Prostate gland (tissue), 2 donors: Measurements from ENCODE around the gene RYR2. TPM values are rescaled to one million over a fixed set of nuclear protein-coding genes. Genes with fewer than 3 reads are reported as not detected.
"Not testable (repeated sequence)": the region's sequence is repeated elsewhere in the genome, so short reads cannot be mapped to it uniquely, and the experiment has no call there.

ENCODE experiments used
- DNase-seq: peaks from one replicate; pipeline ENCODE4 v3.0.0-alpha.2; 2019; ENCODE audit warnings: low spot score
- H3K27ac ChIP-seq, 2 donors: fragments of 200-600 bp; sonication (generic); 2 replicates each; pipeline ENCODE4 v1.5.1; 2017 to 2019
- H3K27me3 ChIP-seq: fragments of 200-600 bp; sonication (generic); replicated peaks from 2 replicates; pipeline ENCODE4 v1.5.1; 2019; ENCODE audit not compliant: insufficient read depth
- H3K36me3 ChIP-seq, 2 donors: fragments of 200-600 bp; sonication (generic); 1 replicate in 1 of 2; 2 replicates in 1 of 2; pipeline versions ENCODE4 v1.5.1 to v1.8.1; 2017 to 2019
- H3K4me1 ChIP-seq: fragments of 200-600 bp; sonication (generic); replicated peaks from 2 replicates; pipeline ENCODE4 v1.5.1; 2019
- H3K4me3 ChIP-seq, 2 donors: fragments of 200-600 bp; sonication (generic); 2 replicates each; pipeline ENCODE4 v1.5.1; 2017 to 2019
- H3K9me3 ChIP-seq: fragments of 200-600 bp; sonication (generic); 2 replicates; pipeline ENCODE4 v1.5.1; 2017
- CTCF ChIP-seq, 4 experiments: fragments of 200-600 bp in 2 of 4; fragments of 450-650 bp in 2 of 4; sonication (generic) in 2 of 4; IDR thresholded peaks; 1 replicate in 3 of 4; 2 replicates in 1 of 4; pipeline ENCODE4 v1.5.1; 2016 to 2019; ENCODE audit warnings: antibody characterized with exemption in 4 of 4, mild to moderate bottlenecking in 2 of 4, moderate library complexity in 2 of 4
- POLR2A ChIP-seq: fragments of 450-650 bp; IDR thresholded peaks from one replicate; pipeline ENCODE4 v1.6.1; 2016; ENCODE audit warnings: antibody characterized with exemption, mild to moderate bottlenecking
- POLR2AphosphoS5 ChIP-seq: sonication (generic); formaldehyde crosslinking; IDR thresholded peaks from one replicate; pipeline ENCODE4 v1.6.1; 2017; ENCODE audit warnings: antibody characterized with exemption
- WGBS: methylation state at CpG from one replicate; pipeline ENCODE4 v1.1.5; 2018; 5-methylcytosine and 5-hydroxymethylcytosine counted together
- intact Hi-C: fragments of 100-400 bp; cut with DNase I; formaldehyde crosslinking; loops from one replicate; pipeline ENCODE4 v1.14.2; 2022
- total RNA-seq, 2 donors: library from RNA; depleted of rRNA; stranded (reverse); fragments of >200 nt; gene quantifications; one replicate each; pipeline ENCODE4 v1.1.0, GENCODE V29; 2016

RYR2 gene
- total RNA-seq, 2 donors from 2014 or later, result 2.9 to 6.7 TPM

DNA sequence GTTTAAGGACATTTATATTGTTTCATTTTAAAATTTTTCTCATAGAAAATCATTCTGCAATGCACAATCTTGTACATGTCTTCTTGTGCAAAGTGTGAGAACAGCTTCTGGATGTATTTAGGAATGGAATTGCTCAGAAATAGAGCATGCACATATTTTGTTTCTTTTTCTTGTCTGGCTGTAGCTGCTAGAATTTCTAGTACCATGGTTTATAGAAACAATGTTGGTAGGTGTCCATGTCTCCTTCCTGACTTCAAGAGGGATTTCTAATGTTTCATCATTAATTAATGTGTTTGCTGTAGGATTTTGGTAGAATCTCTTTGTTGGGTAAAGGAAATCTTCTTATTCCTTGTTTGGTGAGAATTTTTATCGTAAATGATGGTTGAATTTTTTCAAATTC, 99.0 kb downstream of the RYR2 start:
- 71% methylated on average over 1 of the region's 1 CpG for WGBS
- Histone ChIP-seq H3K36me3 (no peaks in the 10 kb centered on the region), H3K4me1 (no peaks in the 10 kb centered on the region), H3K9me3 (no peaks in the 10 kb centered on the region), H3K4me3 (no peak overlapping the region), H3K27ac (no peak overlapping the region), H3K27me3 (no peaks in the 10 kb centered on the region)
- intact Hi-C loops, result loop anchor here (10.0 kb wide), 1 partner anchor 174 kb away; no protein-coding TSS in a partner anchor
- TF ChIP-seq CTCF (IDR thresholded peaks at IDR 0.05), result no peak
- no peak for TF ChIP-seq POLR2A
- no peak for TF ChIP-seq POLR2AphosphoS5
- DNase-seq, result no peak

DNA sequence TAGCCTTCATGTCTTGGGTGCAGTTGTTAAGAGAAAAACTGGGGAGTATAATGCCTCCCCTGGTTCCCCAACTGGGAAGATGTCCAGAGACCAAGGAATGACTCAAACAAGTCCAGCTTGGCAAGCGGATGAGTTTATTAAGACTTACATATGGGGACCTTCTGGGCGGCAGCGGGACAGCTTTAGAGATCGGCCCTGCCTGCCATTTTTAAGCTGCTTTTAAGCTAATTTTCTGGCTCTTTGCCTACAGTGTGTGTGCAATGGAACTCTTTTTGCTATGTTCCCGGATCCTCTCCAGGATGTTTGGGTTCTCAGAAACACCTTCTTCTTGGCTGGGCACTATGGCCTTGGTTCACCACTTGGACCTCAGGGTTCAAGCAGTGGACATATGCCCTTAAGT, 99.5 kb downstream of the RYR2 start:
- no peak for DNase-seq
- Histone ChIP-seq H3K27me3 (no peaks in the 10 kb centered on the region), H3K36me3 (no peaks in the 10 kb centered on the region), H3K4me1 (no peaks in the 10 kb centered on the region), H3K9me3 (no peaks in the 10 kb centered on the region), H3K27ac (peak overlapping the region in 1 of 2 donors; percentile 30), H3K4me3 (no peak overlapping the region)
- 59% methylated on average over 5 of the region's 5 CpGs for WGBS
- intact Hi-C loops, result loop anchor here (10.0 kb wide), 1 partner anchor 173 kb away; no protein-coding TSS in a partner anchor
- no peak for TF ChIP-seq POLR2A
- no peak for TF ChIP-seq POLR2AphosphoS5
- no peak for TF ChIP-seq CTCF (IDR thresholded peaks at IDR 0.05)

DNA sequence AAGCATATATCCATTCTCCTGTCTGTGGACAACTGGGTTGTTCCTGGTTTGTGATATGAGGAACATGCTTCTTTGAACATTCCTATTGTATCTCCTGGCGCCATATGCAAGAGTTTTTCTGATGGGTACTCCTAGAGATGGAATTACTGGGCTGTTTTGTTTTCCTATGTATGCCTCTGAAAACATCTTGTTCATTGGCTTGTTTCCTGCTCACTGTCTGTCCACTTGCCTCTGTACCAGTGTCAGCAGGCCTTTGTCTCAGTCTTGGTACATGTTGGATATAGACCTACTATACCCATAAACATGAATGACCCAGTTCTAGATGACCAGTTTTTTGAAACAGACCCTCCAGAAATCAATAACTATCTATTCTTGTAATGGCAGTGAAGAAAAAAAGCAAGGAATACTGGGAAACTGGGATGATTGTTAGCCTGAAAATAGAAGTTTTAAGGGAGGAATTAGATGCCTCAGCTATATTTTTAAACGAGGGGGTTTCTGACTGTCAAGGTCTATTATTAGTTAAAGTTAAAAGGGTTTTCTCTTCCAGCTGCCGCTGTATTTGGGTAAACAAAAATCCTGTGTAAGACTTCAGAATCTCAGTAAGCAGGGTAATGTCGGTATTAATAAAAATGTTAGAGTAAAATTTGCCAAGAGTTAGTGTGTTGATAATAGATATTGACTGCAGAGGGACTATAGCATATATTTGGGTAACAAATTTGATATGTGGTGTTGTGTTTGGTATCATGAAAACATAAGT, 103.6 kb downstream of the RYR2 start:
- intact Hi-C loops, result loop anchor here (10.0 kb wide), 1 partner anchor 169 kb away; no protein-coding TSS in a partner anchor
- H3K27me3 ChIP-seq, result no peaks in the 10 kb centered on the region
- WGBS, result 52% methylated on average over 4 of the region's 4 CpGs
- H3K4me3 ChIP-seq, result no peak overlapping the region
- H3K27ac ChIP-seq, result no peak overlapping the region
- DNase-seq, result no peak
- no peaks in the 10 kb centered on the region for H3K36me3 ChIP-seq
- H3K9me3 ChIP-seq, result no peaks in the 10 kb centered on the region
- H3K4me1 ChIP-seq, result no peaks in the 10 kb centered on the region
- no peak for TF ChIP-seq CTCF (IDR thresholded peaks at IDR 0.05)
- TF ChIP-seq POLR2A, result no peak
- TF ChIP-seq POLR2AphosphoS5, result no peak

DNA sequence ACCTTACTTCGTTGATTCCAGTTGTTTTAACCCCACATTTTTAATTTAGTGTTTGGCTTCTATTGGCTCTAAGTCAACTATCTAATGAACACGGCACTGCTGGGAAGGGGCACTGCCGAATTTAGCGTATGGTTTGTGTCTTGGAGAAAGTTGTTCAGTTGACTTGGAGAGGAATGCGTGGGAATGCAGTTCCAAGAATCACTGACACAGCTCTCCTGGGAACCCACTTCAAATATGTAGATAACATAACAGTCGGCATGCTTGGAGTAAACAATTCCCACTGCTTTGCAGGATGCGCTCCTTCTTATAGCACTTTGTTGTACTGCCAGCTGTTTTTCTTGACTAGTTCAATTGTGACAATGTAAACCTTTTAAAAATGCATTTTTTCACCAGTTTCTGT, 104.3 kb downstream of the RYR2 start:
- 42% methylated on average over 7 of the region's 7 CpGs for WGBS
- H3K9me3 ChIP-seq, result no peaks in the 10 kb centered on the region
- no peak overlapping the region for H3K27ac ChIP-seq
- DNase-seq, result no peak
- H3K4me3 ChIP-seq, result no peak overlapping the region
- TF ChIP-seq POLR2A, result no peak
- no peak for TF ChIP-seq POLR2AphosphoS5
- TF ChIP-seq CTCF (IDR thresholded peaks at IDR 0.05), result no peak
- H3K4me1 ChIP-seq, result no peaks in the 10 kb centered on the region
- intact Hi-C loops, result loop anchor here (10.0 kb wide), 1 partner anchor 169 kb away; no protein-coding TSS in a partner anchor
- H3K27me3 ChIP-seq, result no peaks in the 10 kb centered on the region
- no peaks in the 10 kb centered on the region for H3K36me3 ChIP-seq

GRCh38 chr1:237149857-237150256, 107.9 kb downstream of the RYR2 start:
- WGBS, result 90% methylated on average over 3 of the region's 3 CpGs
- Histone ChIP-seq H3K27ac (no peak overlapping the region), H3K9me3 (no peaks in the 10 kb centered on the region), H3K4me3 (no peak overlapping the region), H3K27me3 (no peaks in the 10 kb centered on the region), H3K36me3 (no peaks in the 10 kb centered on the region), H3K4me1 (no peaks in the 10 kb centered on the region)
- no peak for DNase-seq
- TF ChIP-seq CTCF (IDR thresholded peaks at IDR 0.05) (no peak), POLR2AphosphoS5 (no peak), POLR2A (no peak)
- intact Hi-C loops, result loop anchor here (10.0 kb wide), 1 partner anchor 165 kb away; no protein-coding TSS in a partner anchor

- H3K4me3 ChIP-seq, H3K4me1 ChIP-seq, H3K36me3 ChIP-seq, H3K27me3 ChIP-seq, intact Hi-C loops, DNase-seq, H3K27ac ChIP-seq, H3K9me3 ChIP-seq: not testable (repeated sequence)
- WGBS, result 85% methylated on average over 6 of the region's 6 CpGs
These were observed 110.0 kb downstream of the RYR2 start for GRCh38 chr1:237151979-237152378.
